B cell (primary cell): ENCODE results near the gene PIGO. TPM values are rescaled to one million over a fixed set of nuclear protein-coding genes. Genes with fewer than 3 reads are reported as not detected.

ENCODE experiments used
- ATAC-seq: fragments of 200-7000 bp; cut with Tn5 transposase; one replicate; pipeline ENCODE4 v1.10.0; 2021; ENCODE audit warnings: low read depth, mild to moderate bottlenecking, moderate number of reproducible peaks, moderate library complexity
- CTCF ChIA-PET: fragments of 350-600 bp; sonication (Branson Sonifier 250); formaldehyde crosslinking; loops from one replicate; lab custom pipeline; 2021; ENCODE audit warnings: antibody characterized with exemption, inconsistent platforms; lab: Charles Lee
- POLR2A ChIA-PET: fragments of 350-600 bp; sonication (Branson Sonifier 250); formaldehyde crosslinking; loops from one replicate; lab custom pipeline; 2021; ENCODE audit warnings: antibody characterized with exemption; lab: Charles Lee
- DNase-seq: peaks from one replicate; pipeline ENCODE4 v3.0.0; 2013
- H2AFZ ChIP-seq: 2 replicates; pipeline ENCODE4 v1.6.1; 2012; ENCODE audit warnings: mild to moderate bottlenecking, low read depth, low read length; ENCODE audit not compliant: insufficient read depth, poor library complexity, severe bottlenecking
- H3K27ac ChIP-seq, 2 donors: 1 replicate in 1 of 2; 2 replicates in 1 of 2; pipeline ENCODE4 v1.5.1; 2012 to 2013; ENCODE audit warnings: low read length in 2 of 2, mild to moderate bottlenecking in 2 of 2, moderate library complexity in 1 of 2
- H3K27me3 ChIP-seq, 4 experiments: fragments of 200-600 bp in 1 of 4; sonication (generic) in 1 of 4; replicated peaks in 1 of 4; 1 replicate in 2 of 4; 2 replicates in 2 of 4; pipeline versions ENCODE4 v1.6.1 to v1.7.0; 2013 to 2016; ENCODE audit warnings: low read length in 3 of 4, mild to moderate bottlenecking in 2 of 4, mixed read lengths in 1 of 4, moderate library complexity in 1 of 4; ENCODE audit not compliant: insufficient read depth in 4 of 4, control insufficient read depth in 3 of 4; ENCODE audit errors: control extremely low read depth in 1 of 4
- H3K36me3 ChIP-seq, 2 experiments: replicated peaks in 1 of 2; 1 replicate in 1 of 2; 2 replicates in 1 of 2; pipeline versions ENCODE4 v1.6.1 to v1.7.1; 2013; ENCODE audit warnings: low read length in 1 of 2; ENCODE audit not compliant: insufficient read depth in 2 of 2, control insufficient read depth in 1 of 2; ENCODE audit errors: control extremely low read depth in 1 of 2, extremely low read depth in 1 of 2
- H3K4me1 ChIP-seq, 2 donors: fragments of 200-600 bp in 1 of 2; sonication (generic) in 1 of 2; 1 replicate in 1 of 2; 2 replicates in 1 of 2; pipeline versions ENCODE4 v1.5.1 to v1.6.1; 2013 to 2017; ENCODE audit warnings: low read length in 2 of 2; ENCODE audit not compliant: control insufficient read depth in 2 of 2, insufficient read depth in 2 of 2
- H3K4me2 ChIP-seq: replicated peaks from 2 replicates; pipeline ENCODE3; 2012; ENCODE audit warnings: mild to moderate bottlenecking, low read depth, low read length; ENCODE audit not compliant: poor library complexity, severe bottlenecking
- H3K4me3 ChIP-seq, 5 experiments: fragments of 200-600 bp in 1 of 5; sonication (generic) in 1 of 5; 1 replicate in 3 of 5; 2 replicates in 2 of 5; pipeline versions ENCODE4 v1.5.1 to v1.7.0; 2011 to 2016; ENCODE audit warnings: low read length in 4 of 5, mild to moderate bottlenecking in 4 of 5, low read depth in 2 of 5, control low read depth in 1 of 5, moderate library complexity in 1 of 5; ENCODE audit not compliant: insufficient read depth in 1 of 5; ENCODE audit errors: control extremely low read depth in 1 of 5, extremely low read depth in 1 of 5
- H3K79me2 ChIP-seq: fragments of 200-600 bp; sonication (generic); one replicate; pipeline ENCODE4 v1.6.0; 2016; ENCODE audit warnings: low read length; ENCODE audit not compliant: control insufficient read depth, insufficient read depth
- H3K9ac ChIP-seq: fragments of 200-600 bp; sonication (generic); 2 replicates; pipeline ENCODE4 v1.6.1; 2017; ENCODE audit warnings: mild to moderate bottlenecking, low read length, moderate library complexity
- H3K9me3 ChIP-seq, 3 donors: one replicate each; pipeline versions ENCODE4 v1.6.1 to v1.7.1; 2013; ENCODE audit warnings: low read length in 2 of 3; ENCODE audit not compliant: control insufficient read depth in 2 of 3, insufficient read depth in 1 of 3; ENCODE audit errors: control extremely low read depth in 1 of 3
- H4K20me1 ChIP-seq: 2 replicates; pipeline ENCODE4 v1.6.0; 2012; ENCODE audit warnings: mild to moderate bottlenecking, low read length; ENCODE audit not compliant: insufficient read depth, control insufficient read depth, poor library complexity, severe bottlenecking
- H3K27ac Mint-ChIP-seq: one replicate; pipeline ENCODE4 v1.8.0; 2021; ENCODE audit warnings: mixed read lengths
- H3K27me3 Mint-ChIP-seq: one replicate; pipeline ENCODE4 v1.8.0; 2021; ENCODE audit warnings: mixed read lengths
- H3K4me1 Mint-ChIP-seq: one replicate; pipeline ENCODE4 v1.8.0; 2021; ENCODE audit warnings: mixed read lengths
- H3K4me3 Mint-ChIP-seq: one replicate; pipeline ENCODE4 v1.8.0; 2021; ENCODE audit warnings: mixed read lengths
- H3K9me3 Mint-ChIP-seq: one replicate; pipeline ENCODE4 v1.8.0; 2022; ENCODE audit warnings: mixed read lengths; ENCODE audit not compliant: insufficient read depth
- EZH2 ChIP-seq: IDR thresholded peaks from 2 replicates; pipeline ENCODE4 v1.6.1; 2012; ENCODE audit warnings: borderline replicate concordance, low read depth, mild to moderate bottlenecking, moderate library complexity, low read length; ENCODE audit not compliant: insufficient read depth, poor library complexity, severe bottlenecking
- WGBS: methylation state at CpG from one replicate; pipeline ENCODE4 v1.1.5; 2013; ENCODE audit warnings: missing lambda C conversion rate; ENCODE audit not compliant: insufficient coverage; 5-methylcytosine and 5-hydroxymethylcytosine counted together
- intact Hi-C: fragments of 100-400 bp; cut with micrococcal nuclease; formaldehyde crosslinking; loops from one replicate; pipeline ENCODE4 v1.10.0; 2022
- polyA plus RNA-seq: library from polyadenylated mRNA; depleted of rRNA; stranded (reverse); fragments of >200 nt; gene quantifications from 2 replicates; pipeline ENCODE4 v1.2.3, GENCODE V29; 2012
- total RNA-seq, 2 donors: library from RNA; stranded (reverse); fragments of 120-200 nt in 1 of 2; gene quantifications; 1 replicate in 1 of 2; 2 replicates in 1 of 2; pipeline versions ENCODE4 v1.2.3 to v1.2.4, GENCODE V29; 2013 to 2022
- TF ChIP-seq, protein P1 (sequence below): fragments of 200-600 bp; IDR thresholded peaks from one replicate; pipeline ENCODE4 v1.8.0; 2022; ENCODE audit warnings: antibody characterized with exemption, mild to moderate bottlenecking

The PIGO gene
- total and polyA plus RNA-seq, 2 donors (not counting 1 experiment from before 2014, with no cell fraction given): 25.7 to 32.5 TPM

- Mint-ChIP-seq H3K4me3 (peak overlapping the region; percentile 86), H3K9me3 (no peaks in the 10 kb centered on the region), H3K4me1 (peaks cover 28% of the 10 kb centered on the region), H3K27me3 (no peaks in the 10 kb centered on the region), H3K27ac (peak overlapping the region; percentile 97)
- no peak for TF ChIP-seq EZH2
- TF ChIP-seq, protein P1, sequence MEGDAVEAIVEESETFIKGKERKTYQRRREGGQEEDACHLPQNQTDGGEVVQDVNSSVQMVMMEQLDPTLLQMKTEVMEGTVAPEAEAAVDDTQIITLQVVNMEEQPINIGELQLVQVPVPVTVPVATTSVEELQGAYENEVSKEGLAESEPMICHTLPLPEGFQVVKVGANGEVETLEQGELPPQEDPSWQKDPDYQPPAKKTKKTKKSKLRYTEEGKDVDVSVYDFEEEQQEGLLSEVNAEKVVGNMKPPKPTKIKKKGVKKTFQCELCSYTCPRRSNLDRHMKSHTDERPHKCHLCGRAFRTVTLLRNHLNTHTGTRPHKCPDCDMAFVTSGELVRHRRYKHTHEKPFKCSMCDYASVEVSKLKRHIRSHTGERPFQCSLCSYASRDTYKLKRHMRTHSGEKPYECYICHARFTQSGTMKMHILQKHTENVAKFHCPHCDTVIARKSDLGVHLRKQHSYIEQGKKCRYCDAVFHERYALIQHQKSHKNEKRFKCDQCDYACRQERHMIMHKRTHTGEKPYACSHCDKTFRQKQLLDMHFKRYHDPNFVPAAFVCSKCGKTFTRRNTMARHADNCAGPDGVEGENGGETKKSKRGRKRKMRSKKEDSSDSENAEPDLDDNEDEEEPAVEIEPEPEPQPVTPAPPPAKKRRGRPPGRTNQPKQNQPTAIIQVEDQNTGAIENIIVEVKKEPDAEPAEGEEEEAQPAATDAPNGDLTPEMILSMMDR: no peak
- no peak for ATAC-seq
- peak overlapping the region; percentile 61 to 94 (median 88) for H3K4me3 ChIP-seq
- no peaks in the 10 kb centered on the region for H3K9me3 ChIP-seq
- H4K20me1 ChIP-seq: no peaks in the 10 kb centered on the region
- no peak for DNase-seq
- H3K27me3 ChIP-seq: no peaks in the 10 kb centered on the region
- peak overlapping the region; percentile 86 for H3K9ac ChIP-seq
- intact Hi-C loops: loop anchor here (1.0 to 2.0 kb wide), 6 partner anchors 8 to 629 kb away; partner anchors contain the start of genes CREB3, DNAJB5 and TLN1
- peaks cover 0 to 31% of the 10 kb centered on the region in 2 experiments for H3K36me3 ChIP-seq
- CTCF ChIA-PET: interaction anchor here (1.0 to 3.0 kb wide), 9 partner anchors 7 to 450 kb away, joined by 3 to 22 read pairs (median 9); partner anchors contain the start of genes ATOSB and FANCG
- POLR2A ChIA-PET: interaction anchor here (0.9 to 2.7 kb wide), 5 partner anchors 8 to 32 kb away, joined by 5 to 15 read pairs (median 9); partner anchors contain the start of genes ATOSB, FANCG and VCP
- peak overlapping the region; percentile 84 for H3K4me2 ChIP-seq
- peak overlapping the region; percentile 86 to 96 for H3K27ac ChIP-seq
- H2AFZ ChIP-seq: peak overlapping the region; percentile 86
- WGBS: 67% methylated on average over 3 of the region's 5 CpGs
- peaks cover 13 to 22% of the 10 kb centered on the region in 2 donors for H3K4me1 ChIP-seq
- peaks cover 16% of the 10 kb centered on the region for H3K79me2 ChIP-seq
Measured at GRCh38 chr9:35103660-35104191, 7.3 kb upstream of the PIGO start.
